Right renal pelvis (tissue), 4 donors: ENCODE results near the gene DST. TPM values are rescaled to one million over a fixed set of nuclear protein-coding genes. Genes with fewer than 3 reads are reported as not detected.
"Not testable (repeated sequence)": the region's sequence is repeated elsewhere in the genome, so short reads cannot be mapped to it uniquely, and the experiment has no call there.

Experiments used
- DNase-seq, 4 donors: peaks; one replicate each; pipeline ENCODE4 v3.0.0-alpha.2; 2013; ENCODE audit warnings: low read depth in 4 of 4, low spot score in 3 of 4, missing footprints in 1 of 4
- polyA plus RNA-seq, 4 donors: library from polyadenylated mRNA; unstranded; fragments of 120-200 nt; gene quantifications; one replicate each; pipeline ENCODE4 v1.2.1, GENCODE V29; 2013; ENCODE audit not compliant: insufficient read length in 4 of 4

DST gene
- polyA plus RNA-seq, 4 donors, result 177 to 210 (median 192) TPM

DNA sequence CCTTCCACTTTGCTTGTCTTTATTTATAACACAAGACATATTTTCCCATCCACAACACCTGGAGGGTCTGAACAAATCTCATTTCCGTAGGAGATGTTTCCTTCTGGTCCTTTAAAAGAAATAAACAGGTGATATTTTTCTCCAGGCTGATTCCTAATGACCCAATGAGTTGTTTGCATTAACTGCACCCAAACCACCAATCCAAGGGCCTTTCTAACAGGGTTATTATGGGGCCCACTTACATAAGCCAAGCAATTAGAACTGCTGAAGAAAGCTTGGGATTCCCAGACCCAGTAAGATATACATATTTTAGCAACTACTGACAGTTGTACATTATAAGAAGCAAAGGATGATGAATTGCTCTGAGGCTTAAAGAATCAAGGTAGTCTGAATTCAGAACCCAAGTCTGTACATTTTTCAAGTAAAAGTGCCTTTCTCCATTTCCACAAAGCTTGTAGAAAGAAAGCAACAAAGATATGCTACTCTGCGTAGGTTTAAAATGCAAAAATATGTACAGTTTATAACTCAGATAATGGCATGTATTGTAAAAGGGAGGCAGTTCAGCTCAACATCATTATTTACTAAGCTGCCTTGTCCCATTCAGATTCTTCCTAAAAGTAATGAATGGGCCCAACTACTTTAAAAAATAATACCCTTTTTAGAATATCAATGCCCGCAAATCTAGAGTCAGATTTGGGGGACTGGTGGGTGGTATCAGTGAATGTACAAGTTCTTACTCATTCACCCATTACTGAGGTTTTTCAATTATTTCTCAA, 120.0 kb downstream of the DST start:
- no peak for DNase-seq

DNA sequence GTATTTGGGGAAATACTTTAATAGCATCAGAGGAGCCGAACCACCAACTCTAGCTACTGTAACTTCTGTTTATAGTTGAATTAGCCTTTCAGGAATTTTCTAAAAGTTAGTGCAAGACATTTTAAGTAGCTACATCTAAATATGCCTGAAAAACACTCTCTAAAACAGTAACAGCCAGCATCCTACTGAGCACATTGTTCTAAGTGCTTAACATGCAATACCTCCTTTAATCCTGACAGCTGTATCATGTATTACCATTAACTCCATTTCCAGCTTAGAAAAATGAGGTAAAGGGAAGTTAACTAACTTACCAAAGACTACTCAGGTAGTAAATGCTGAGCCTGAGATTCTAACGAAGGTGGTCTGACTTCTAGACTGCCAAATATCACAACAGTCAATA, 120.7 kb downstream of the DST start:
- no peak for DNase-seq

DNA sequence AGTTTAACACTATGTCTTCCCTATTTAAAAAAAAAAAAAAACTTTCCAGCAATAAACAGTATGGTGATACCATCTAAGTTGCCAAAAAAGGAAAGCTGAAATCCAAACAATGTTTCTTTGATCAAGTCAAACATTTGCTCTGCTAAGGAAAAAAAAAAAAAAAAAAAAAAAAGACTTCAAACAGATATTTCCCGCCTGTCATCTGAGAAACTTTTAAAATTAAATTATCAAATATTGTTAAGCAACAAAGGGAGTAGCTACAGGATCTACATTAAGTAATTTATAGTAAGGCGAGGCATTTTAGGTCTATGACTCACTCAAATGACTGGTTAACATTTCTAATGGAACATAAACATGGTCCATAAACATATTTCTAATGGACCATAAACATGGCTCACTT, 121.2 kb downstream of the DST start:
- DNase-seq, result no peak

DNA sequence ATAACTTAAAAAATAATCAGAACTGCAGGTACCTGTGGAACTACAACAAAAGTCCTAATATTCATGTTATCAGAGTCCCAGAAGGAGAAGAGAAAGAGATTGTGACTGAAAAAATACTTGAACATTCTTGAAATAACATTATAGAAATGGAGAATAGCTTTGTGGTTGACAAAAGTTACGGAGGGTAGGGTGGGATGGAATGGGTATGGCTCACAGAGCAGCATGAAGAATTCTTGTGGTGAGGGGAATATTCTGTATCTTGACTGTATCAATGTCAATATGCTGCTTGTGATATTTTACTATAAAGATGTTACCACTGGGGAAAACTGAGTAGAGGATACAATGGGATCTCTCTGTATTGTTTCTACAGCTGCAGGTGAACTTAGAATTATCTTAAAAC, 122.5 kb downstream of the DST start:
- no peak for DNase-seq

DNA sequence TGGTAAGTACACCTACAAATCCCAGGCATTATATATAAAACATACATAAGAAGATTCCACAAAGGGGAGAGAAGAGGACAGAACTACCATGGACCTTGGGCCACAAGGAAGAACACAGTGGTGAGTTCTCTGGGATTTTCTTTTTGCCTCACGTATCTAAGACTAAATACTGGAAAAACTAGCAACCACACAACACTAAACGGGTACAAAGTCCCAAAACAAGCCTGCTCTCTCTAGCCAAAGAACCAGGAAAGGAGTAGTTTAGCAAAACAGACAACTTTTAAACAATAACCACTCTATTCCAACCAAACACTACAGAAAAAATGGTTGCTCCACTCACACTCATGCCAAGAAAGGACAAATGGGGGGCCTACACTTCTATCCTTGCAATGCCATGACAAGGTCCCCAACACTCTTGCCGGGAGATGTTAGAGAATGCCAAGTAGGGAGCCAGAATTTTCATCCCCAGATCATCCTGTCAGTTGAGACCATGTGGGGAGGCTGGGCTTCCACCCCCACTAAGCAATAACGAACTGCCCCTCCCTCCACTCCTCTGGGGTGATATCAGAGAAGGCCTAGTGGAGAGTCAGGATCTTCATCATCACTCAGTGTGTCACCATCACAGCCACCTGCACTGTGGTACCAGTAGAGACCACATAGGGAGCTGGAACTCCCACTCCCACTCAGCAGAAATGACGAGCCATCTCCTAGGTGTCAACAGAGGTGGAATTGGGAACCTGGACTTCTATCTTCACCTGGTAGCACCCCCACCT, 123.5 kb downstream of the DST start:
- DNase-seq, result no peak

DNA sequence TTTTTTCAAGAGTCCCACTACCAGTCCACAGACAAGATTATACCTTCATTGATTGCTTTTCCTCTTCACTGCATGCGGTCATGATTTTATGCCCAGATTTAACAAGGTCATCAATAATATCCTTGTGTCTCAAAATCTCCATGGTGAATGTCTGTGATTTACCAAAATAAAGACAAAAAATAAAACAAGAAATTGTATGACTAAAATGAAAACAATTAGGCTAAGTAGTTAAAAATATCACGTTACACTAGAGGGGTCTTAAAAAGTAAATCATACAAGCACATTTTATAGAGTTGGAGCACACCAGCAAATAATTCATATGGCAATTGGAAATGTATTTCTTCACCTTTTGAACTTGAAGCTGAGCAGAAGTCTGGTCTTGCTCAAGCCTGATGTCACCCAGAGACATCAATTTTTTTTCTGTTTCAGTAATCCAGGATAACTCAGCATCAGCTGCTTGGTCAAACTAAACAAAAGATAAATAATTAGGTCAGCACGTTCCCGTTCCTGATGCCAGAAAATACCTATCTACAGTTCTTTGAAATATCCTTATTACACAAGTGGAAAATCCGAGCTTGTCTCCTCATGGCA, 125.4 kb downstream of the DST start:
- DNase-seq, result no peak

DNA sequence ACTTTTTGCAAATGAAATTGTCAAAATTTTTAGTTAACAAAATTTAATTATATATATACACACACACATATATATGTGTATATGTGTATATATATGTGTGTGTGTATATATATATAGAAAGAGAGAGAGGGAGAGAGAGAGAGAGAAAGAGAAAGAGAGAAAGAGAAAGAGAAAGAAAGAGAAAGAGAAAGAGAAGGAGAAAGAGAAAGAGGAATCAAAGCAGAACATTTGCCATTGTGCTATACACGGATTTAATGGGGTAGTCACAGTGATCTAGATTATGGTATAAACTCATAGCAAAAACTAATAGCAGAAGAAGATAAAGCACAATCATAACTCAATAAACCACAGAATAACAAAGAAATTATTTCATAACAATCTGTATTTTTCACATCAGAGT, 126.7 kb downstream of the DST start:
- no peak for DNase-seq

DNA sequence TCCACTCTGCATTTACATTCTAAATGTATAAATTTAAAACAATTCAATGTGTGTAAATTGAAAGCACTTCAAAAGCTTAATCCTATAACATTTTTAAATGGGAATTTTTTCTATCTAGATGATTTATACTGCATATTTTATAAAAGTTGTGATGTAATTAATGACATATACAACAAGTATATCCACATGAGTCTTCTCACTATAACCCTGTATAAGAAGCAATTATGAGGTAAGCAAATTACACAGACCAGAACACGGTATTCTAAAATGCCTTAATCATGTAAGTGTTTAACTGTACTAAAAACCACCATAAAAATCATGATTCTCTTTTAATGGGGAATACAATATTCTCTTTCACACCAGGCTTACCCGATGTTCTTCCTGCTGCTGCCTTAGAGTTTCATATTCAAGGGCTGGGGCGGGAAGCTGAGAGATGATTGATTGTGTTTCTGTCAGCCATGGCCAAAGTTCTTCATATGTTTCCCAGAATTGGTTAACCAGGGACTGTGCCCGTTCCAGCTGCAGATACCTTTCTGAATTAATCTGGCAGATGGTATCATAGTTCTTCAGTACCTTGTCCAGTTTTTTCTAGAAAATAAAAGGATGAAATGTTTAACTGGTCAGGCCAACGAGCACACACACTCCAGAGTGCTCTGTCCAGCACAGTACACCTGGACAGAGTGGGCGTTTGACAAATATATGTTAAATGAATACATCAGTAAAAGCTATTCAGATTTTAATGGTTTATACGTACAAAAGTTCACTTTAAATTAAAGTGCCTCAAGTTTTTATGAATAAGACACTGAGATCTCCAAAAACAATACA, 127.4 kb downstream of the DST start:
- DNase-seq, result no peak

DNA sequence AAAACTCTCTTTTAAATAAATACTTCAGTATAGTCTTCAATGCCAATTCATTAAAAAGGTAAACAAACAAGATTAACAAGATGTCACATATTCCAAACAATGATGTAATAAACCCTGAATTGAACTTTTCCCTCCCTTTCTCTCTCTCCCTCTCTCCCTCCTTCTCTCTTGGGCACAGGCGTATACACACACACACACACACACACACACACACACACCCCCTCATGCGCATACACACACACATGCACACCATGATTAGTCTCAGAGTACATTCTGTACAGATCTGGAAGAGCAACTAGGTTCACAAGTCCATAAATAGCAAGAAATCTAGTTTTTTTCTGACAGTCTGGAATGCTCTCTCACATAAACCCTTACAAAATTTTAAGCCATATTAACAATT, 128.3 kb downstream of the DST start:
- no peak for DNase-seq

DNA sequence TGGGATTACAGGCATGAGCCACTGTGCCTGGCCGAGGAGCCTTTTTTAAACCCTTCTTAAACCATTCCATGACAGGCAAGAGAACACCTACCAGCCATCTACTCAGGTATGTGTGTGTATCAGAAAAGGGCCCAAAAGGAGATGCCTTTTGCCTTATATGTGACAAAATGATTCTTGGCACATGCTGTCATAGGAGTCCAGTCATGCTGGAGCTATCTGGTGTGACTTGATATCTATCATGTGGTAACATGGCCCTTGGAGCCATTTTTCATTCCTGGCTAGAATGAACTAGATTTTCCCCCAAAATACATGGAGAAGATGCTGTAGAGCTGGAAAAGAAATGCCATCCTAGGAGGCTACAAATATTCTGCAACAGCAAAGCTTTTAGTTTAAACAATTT, 129.1 kb downstream of the DST start:
- DNase-seq, result no peak

DNA sequence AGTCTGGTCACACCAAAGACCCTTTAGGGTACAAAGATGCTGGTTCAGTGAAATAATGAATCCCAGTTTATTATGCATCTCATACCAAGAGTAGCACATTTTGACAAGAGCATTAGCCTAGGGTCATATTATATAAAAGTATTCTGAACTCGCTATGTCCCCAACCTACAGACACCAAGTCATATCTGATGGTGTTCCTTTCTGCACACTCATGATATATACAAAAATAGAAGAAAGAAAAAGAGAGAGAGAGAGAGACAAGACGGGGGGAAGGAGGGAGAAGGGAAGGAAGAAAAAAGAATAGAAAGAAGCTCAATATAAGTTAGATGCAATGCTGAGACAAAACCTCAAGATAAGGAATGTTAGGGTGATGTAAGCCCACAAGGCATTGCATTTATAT, 131.1 kb downstream of the DST start:
- no peak for DNase-seq

DNA sequence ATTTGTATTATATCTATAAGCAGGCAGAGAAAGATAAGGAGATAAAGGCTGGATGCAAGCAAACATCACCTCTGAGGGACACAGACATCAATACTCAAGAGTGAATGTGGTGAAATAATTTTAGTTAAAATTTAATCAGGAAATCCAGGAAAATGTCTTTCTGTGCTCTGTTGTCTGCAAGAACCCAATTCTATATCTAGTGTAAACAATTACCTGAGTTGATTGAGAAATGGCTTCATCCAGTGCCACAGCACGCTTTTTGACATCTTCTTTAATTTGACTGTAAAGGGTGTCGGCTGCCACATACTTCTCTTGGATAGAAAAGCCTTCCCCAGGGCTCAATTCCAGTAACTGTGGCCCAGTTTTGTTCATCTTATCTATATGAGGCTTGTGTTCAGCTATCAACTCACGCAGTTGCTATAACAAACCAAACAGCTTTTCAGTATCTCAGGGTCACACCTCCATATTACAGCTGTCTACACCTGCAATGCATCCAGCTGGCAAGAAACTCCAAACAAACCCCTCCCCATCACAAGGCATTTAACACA, 131.6 kb downstream of the DST start:
- no peak for DNase-seq

DNA sequence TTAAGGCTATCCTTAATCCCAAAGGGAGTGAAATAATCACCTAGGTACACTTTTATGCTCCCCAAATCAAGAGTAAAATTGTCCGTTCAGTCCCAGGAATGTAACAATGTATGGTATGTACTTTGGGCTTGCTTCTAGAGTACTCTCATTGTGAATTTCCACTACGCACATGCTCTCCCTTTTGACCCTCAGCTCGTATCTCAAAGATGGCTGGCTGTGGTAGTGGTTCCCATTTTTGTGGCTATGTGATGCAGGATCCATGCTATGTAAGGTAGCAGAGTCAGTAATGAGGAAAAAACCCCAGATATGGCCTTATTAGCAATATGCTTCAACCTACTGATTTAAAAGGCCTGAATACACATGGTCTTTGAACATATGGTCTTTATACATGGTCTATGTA, 133.7 kb downstream of the DST start:
- no peak for DNase-seq

DNA sequence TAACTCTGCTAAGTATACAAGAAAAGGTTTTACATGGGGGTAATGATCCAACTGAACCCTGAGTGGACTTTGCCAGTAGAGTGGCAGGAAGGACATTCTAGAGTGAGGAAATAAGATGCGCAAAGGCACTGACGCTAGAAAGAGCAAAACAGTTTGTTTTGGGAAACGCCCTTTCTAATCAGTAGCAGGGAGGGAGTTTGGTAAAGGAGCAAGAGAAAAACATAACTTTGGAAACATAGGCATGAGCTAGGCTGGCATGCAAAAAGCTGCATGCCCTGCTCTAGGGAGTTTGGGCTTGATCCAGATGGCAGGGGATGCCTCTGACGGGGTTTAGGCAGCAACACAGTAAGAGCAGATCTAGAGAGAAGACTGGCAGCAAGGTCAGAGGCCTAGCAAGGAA, 135.2 kb downstream of the DST start:
- DNase-seq, result no peak

DNA sequence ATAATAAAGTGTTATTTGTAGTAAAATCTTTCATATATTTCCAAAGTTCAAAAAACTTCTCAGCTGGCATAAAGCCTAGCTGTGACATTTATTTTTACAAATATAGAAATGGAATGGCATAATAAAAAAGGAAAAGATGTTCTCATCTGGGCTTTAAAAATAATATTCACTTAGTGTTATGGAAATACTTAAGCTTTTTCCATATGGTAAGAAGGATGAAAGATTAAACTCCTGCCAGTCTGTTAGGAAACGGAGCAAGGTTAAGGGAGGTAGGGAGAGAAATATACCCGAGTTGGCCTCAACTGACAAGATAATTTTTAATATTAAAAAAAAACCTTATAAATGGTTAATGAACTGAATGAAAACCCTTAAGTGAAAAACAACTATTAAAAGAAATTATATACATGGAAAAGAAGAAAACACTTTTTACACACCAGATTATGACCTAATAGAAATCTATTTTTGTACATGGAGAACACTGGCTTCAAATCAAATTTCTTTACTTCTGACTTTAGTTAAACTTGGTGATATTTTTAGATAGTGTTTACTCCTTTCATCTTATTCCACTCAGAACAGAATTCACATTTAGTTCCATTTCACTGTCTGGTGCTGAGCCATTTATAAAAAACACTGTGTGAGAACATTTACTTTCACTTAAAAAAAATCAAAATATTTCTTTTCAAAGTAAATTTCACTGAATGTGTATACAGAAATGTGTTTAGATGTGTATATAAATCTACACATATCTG, 137.0 kb downstream of the DST start:
- no peak for DNase-seq

DNA sequence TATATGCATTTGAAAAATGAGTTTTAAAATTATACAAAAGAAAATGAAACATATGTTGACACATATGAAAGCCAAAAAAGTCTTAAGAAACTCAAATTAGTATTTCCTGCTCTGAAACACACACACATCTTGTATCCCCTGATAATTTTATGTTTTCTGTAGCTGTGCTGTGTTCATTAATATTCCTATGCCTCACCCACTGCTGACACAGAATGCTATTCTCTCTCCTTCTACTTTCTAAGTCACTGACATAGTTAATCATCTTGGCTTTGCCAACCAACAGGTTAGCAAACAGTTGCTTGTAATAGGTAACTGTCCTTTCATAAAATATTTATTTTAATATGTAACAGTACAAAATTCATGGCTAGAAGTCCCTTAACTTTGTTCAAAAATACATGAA, 140.7 kb downstream of the DST start:
- DNase-seq, result no peak

DNA sequence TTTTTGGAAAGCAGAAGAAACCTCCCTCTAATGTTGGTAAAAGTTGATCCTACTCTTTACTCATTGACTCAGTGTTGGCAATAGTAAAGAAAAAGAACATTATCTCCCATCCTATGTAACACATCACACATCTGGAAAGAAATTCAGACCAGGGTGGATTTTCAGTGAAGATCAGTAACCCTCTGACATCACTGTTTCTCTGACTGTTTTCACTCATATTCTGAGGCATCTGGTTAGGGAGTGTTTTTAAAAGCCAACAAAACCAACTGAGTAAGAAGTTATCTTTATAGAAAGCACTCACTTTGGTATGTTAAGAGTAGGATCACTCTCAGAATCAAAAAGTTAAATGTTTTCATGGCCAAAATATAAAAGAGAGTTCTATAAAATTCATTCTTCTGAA, 143.6 kb downstream of the DST start:
- DNase-seq, result no peak

DNA sequence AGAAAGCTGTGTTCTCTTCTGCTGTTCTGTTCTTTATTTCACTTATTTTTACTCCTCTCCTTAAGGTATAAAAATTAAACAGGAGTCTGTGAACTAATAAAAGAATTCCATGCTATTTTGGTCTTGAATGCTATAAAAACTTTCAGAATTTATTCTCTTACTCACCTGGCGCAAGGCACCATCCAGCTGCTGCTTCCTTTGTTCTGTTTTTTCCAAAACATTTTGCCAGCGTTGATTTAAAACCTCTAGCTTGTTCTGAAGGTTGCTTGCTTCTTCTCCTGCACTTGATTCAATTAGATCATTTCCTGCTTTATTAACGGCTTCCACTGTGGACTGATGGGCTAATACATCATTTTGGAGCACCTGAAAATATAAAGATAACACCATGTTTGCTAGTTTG, 145.0 kb downstream of the DST start:
- DNase-seq, result no peak

DNA sequence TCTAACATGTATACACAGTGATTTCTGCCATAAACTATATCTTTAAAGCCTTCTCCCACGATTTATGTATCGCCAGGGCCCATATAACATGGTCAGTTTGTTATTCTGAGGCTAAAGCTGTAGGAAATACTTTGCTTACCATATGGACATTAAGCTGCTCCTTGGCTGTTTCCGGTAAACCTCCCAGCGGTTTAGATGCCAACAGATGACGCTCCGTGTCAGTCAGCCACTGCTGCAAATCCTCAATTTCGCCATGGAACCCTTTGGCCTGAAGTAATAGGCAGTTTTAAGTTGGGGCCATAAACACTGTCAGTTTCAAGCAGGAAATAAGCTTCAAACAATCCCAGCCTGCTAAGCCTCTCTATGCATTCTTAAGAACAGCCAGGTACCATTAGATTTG, 145.4 kb downstream of the DST start:
- peak in 1 of 4 donors; percentile 42 for DNase-seq

DNA sequence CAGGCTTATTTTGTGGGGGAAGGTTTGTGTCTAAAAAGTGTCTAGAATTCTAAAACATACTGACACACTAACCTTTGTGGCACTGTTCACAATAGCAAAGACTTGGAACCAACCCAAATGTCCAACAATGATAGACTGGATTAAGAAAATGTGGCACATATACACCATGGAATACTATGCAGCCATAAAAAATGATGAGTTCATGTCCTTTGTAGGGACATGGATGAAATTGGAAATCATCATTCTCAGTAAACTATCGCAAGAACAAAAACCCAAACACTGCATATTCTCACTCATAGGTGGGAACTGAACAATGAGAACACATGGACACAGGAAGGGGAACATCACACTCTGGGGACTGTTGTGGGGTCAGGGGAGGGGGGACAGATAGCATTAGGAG, 146.0 kb downstream of the DST start:
- not testable (repeated sequence) for DNase-seq
